HFFc6 (cell line): ENCODE results near the gene SPIB. TPM values are rescaled to one million over a fixed set of nuclear protein-coding genes. Genes with fewer than 3 reads are reported as not detected.

ENCODE experiments used
- DNase-seq: peaks from one replicate; pipeline ENCODE4 v3.0.0-alpha.2; 2018
- H3K27ac Mint-ChIP-seq: 2 replicates; pipeline ENCODE4 v1.8.0; 2020; ENCODE audit warnings: mild to moderate bottlenecking, mixed read lengths
- H3K27me3 Mint-ChIP-seq: 2 replicates; pipeline ENCODE4 v1.8.0; 2021; ENCODE audit warnings: mild to moderate bottlenecking, moderate library complexity, mixed read lengths; ENCODE audit not compliant: insufficient read depth
- H3K36me3 Mint-ChIP-seq: 2 replicates; pipeline ENCODE4 v1.8.0; 2021; ENCODE audit warnings: low read depth, mixed read lengths
- H3K4me1 Mint-ChIP-seq: 2 replicates; pipeline ENCODE4 v1.8.0; 2020; ENCODE audit warnings: low read depth, mixed read lengths
- H3K4me3 Mint-ChIP-seq: 2 replicates; pipeline ENCODE4 v1.8.0; 2020; ENCODE audit warnings: mild to moderate bottlenecking, moderate library complexity, mixed read lengths
- H3K9me3 Mint-ChIP-seq: 2 replicates; pipeline ENCODE4 v1.8.0; 2020; ENCODE audit warnings: mild to moderate bottlenecking, mixed read lengths
- total RNA-seq, 6 experiments: library from RNA; stranded (reverse); fragmentation: NEBNext Ultra II Directional; extraction: Animal tissue kit (Norgen Biotek cat#: 25700); gene quantifications; 2 replicates in 1 of 6; 3 replicates in 5 of 6; pipeline ENCODE4 v1.2.3, GENCODE V29; 2021
- TF ChIP-seq, protein P1 (sequence below): fragments of 200-600 bp; sonication (generic); IDR thresholded peaks from 2 replicates; pipeline ENCODE4 v1.5.0; 2021; ENCODE audit warnings: antibody characterized with exemption, mild to moderate bottlenecking

Gene SPIB
- total RNA-seq, 6 experiments from 2014 or later: not detected

- Mint-ChIP-seq H3K4me1 (no peaks in the 10 kb centered on the region), H3K9me3 (no peaks in the 10 kb centered on the region), H3K4me3 (no peak overlapping the region), H3K27ac (no peak overlapping the region), H3K27me3 (no peaks in the 10 kb centered on the region), H3K36me3 (peaks cover 10% of the 10 kb centered on the region; the same call in 1 of the 2 replicates)
- DNase-seq: no peak
- TF ChIP-seq, protein P1, sequence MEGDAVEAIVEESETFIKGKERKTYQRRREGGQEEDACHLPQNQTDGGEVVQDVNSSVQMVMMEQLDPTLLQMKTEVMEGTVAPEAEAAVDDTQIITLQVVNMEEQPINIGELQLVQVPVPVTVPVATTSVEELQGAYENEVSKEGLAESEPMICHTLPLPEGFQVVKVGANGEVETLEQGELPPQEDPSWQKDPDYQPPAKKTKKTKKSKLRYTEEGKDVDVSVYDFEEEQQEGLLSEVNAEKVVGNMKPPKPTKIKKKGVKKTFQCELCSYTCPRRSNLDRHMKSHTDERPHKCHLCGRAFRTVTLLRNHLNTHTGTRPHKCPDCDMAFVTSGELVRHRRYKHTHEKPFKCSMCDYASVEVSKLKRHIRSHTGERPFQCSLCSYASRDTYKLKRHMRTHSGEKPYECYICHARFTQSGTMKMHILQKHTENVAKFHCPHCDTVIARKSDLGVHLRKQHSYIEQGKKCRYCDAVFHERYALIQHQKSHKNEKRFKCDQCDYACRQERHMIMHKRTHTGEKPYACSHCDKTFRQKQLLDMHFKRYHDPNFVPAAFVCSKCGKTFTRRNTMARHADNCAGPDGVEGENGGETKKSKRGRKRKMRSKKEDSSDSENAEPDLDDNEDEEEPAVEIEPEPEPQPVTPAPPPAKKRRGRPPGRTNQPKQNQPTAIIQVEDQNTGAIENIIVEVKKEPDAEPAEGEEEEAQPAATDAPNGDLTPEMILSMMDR: no peak
Measured at GRCh38 chr19:50406156-50406820, 12.4 kb upstream of the SPIB start.

- Mint-ChIP-seq H3K27me3 (no peaks in the 10 kb centered on the region), H3K4me3 (no peak overlapping the region), H3K27ac (no peak overlapping the region), H3K4me1 (no peaks in the 10 kb centered on the region), H3K36me3 (peaks cover 10% of the 10 kb centered on the region; the same call in 1 of the 2 replicates), H3K9me3 (no peaks in the 10 kb centered on the region)
- no peak for DNase-seq
- TF ChIP-seq, protein P1: no peak
Measured at GRCh38 chr19:50406829-50407228, 11.9 kb upstream of the SPIB start.

DNA sequence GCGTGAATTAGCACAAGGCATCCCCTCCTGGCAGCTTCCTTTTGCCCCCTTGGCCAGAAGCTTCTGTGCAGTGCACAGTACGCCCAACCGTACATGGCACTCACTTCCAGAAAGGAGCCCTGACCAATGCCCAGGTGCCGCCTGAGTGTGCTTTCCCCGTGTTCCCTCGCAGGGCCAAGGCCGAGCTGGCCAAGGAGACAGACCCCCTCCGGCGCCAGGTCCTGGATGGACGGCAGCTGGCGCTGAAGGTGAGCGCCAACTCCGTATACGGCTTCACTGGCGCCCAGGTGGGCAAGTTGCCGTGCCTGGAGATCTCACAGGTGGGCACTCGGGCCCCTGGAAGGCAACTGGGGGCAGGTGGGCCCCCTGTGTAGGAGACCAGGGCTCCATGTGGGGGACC is 9.4 kb upstream of the SPIB start:
- Mint-ChIP-seq H3K27ac (no peak overlapping the region), H3K27me3 (peaks cover 2% of the 10 kb centered on the region; the same call in 1 of the 2 replicates), H3K4me1 (no peaks in the 10 kb centered on the region), H3K36me3 (peaks cover 11% of the 10 kb centered on the region; the same call in 1 of the 2 replicates), H3K4me3 (no peak overlapping the region), H3K9me3 (no peaks in the 10 kb centered on the region)
- DNase-seq: no peak
- TF ChIP-seq, protein P1: no peak

- no peak overlapping the region for H3K4me3 Mint-ChIP-seq
- no peak for DNase-seq
- H3K27me3 Mint-ChIP-seq: peaks cover 2% of the 10 kb centered on the region; the same call in 1 of the 2 replicates
- H3K36me3 Mint-ChIP-seq: peaks cover 11% of the 10 kb centered on the region; the same call in 1 of the 2 replicates
- no peaks in the 10 kb centered on the region for H3K4me1 Mint-ChIP-seq
- TF ChIP-seq, protein P1: no peak
- no peak overlapping the region for H3K27ac Mint-ChIP-seq
- no peaks in the 10 kb centered on the region for H3K9me3 Mint-ChIP-seq
Measured at GRCh38 chr19:50410109-50410508, 8.6 kb upstream of the SPIB start.

DNA sequence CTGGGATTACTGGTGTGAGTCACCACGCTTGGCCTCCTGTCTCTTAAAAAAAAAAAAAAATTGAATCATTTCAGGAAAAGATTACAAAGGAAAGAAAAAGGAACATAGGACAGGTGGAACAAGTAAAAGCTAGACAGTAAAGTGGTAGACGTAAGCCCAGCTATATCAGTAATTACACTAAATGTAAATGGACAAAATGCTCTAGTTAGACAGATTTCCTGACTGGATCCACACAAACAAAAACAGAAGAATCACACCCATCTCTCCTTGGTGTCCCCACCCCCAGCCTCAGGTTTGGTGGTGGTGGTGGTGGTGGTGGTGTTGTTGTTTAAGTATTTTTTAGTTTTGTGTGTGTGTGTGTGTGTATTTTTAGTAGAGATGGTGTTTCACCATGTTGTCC is 6.3 kb upstream of the SPIB start:
- no peaks in the 10 kb centered on the region for H3K4me1 Mint-ChIP-seq

More for the DNA sequence above, 6.3 kb upstream of the SPIB start:
- no peaks in the 10 kb centered on the region for H3K9me3 Mint-ChIP-seq
- H3K36me3 Mint-ChIP-seq: peaks cover 11% of the 10 kb centered on the region; the same call in 1 of the 2 replicates
- H3K4me3 Mint-ChIP-seq: no peak overlapping the region
- no peak overlapping the region for H3K27ac Mint-ChIP-seq
- TF ChIP-seq, protein P1: no peak
- peaks cover 2% of the 10 kb centered on the region; the same call in 1 of the 2 replicates for H3K27me3 Mint-ChIP-seq
- no peak for DNase-seq
